ENCODE results near the gene RETREG3.
"Not testable (repeated sequence)": the region's sequence is repeated elsewhere in the genome, so short reads cannot be mapped to it uniquely, and the experiment has no call there.

RETREG3 gene

GRCh38 chr17:42553161-42553818 is 55.9 kb downstream of the RETREG3 start:
- H3K36me3 Mint-ChIP-seq = no peaks in the 10 kb centered on the region
- H3K9me3 Mint-ChIP-seq = no peaks in the 10 kb centered on the region
- H3K4me3 Mint-ChIP-seq = peak overlapping the region; percentile 89
- H3K27ac Mint-ChIP-seq = peak overlapping the region; percentile 70
- H3K4me1 Mint-ChIP-seq = peaks cover 24% of the 10 kb centered on the region
- H3K27me3 Mint-ChIP-seq = no peaks in the 10 kb centered on the region

- Mint-ChIP-seq H3K4me3 (peak within 1 kb of the TSS; percentile 89), H3K4me1 (peaks cover 24% of the 10 kb centered on the region), H3K27ac (peak within 1 kb of the TSS; percentile 70)
- H3K36me3 Mint-ChIP-seq, H3K27me3 Mint-ChIP-seq, H3K9me3 Mint-ChIP-seq: not testable (repeated sequence)
Measured at GRCh38 chr17:42552736-42553135, 56.4 kb downstream of the RETREG3 start, which contains the start of gene HSD17B1. Gene HSD17B1 (plus strand): TSS chr17:42552923. CDS start chr17:42552934, 11 bp downstream.

DNA sequence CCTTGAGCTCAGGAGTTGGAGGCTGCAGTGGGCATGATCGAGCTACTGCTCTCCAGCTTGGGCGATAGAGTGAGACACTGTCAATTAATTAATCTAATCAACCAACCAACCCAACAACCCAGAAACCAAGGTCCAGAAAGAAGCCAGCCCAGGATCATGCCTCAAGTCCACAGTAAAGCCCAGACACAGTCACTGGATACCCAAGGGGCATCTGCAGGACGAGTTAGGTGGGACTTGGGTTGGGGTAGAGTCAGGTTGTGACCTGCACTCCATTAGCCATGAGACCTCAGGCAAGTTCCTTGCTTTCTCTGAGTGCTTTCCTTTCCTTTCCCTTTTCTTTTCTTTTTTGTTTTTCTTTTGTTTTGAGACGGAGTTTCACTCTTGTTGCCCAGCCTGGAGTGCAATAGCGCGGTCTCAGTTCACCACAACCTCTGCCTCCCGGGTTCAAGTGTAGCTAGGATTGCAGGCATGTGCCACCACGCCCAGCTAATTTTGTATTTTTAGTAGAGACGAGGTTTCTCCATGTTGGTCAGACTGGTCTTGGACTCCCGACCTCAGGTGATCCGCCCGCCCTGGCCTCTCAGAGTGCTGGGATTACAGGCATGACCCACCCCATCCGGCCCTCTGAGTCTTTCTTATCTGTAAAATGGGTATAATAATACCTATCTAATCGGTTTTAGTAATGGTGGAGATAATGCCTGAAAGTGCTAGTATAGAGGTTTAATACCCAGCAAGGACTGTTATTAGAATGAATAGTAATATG is 60.0 kb downstream of the RETREG3 start:
- Mint-ChIP-seq H3K4me3 (peak overlapping the region; percentile 49), H3K4me1 (peaks cover 9% of the 10 kb centered on the region), H3K9me3 (no peaks in the 10 kb centered on the region), H3K27me3 (no peaks in the 10 kb centered on the region), H3K27ac (no peak overlapping the region), H3K36me3 (no peaks in the 10 kb centered on the region)

GRCh38 chr17:42548070-42548837 is 60.9 kb downstream of the RETREG3 start:
- no peaks in the 10 kb centered on the region for H3K36me3 Mint-ChIP-seq
- no peaks in the 10 kb centered on the region for H3K9me3 Mint-ChIP-seq
- H3K27ac Mint-ChIP-seq = no peak overlapping the region
- H3K4me3 Mint-ChIP-seq = peak overlapping the region; percentile 52
- peaks cover 9% of the 10 kb centered on the region for H3K4me1 Mint-ChIP-seq
- H3K27me3 Mint-ChIP-seq = no peaks in the 10 kb centered on the region

DNA sequence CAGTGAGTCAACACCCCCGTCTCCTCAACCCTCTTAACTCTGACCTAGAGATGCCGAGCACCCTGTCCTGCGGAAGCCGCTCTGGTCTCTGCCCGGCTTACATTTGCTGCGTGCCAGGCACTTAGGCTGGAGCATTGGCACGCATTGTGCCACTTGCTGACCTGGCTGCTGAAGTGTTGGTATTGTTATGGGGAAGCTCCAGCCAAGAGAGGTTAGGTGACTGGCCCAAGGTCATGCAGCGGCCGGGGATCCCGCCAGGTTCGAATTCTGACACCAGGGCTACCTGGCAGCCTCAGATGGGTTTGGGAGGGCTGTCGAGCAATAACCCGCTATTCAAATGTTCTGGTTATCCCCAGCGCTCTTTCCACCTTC is 61.5 kb downstream of the RETREG3 start:
- Mint-ChIP-seq H3K4me3 (no peak overlapping the region), H3K27ac (no peak overlapping the region), H3K4me1 (peaks cover 9% of the 10 kb centered on the region), H3K27me3 (no peaks in the 10 kb centered on the region), H3K36me3 (no peaks in the 10 kb centered on the region), H3K9me3 (no peaks in the 10 kb centered on the region)

GRCh38 chr17:42547001-42547461 is 62.1 kb downstream of the RETREG3 start:
- H3K9me3 Mint-ChIP-seq = no peaks in the 10 kb centered on the region
- no peak overlapping the region for H3K27ac Mint-ChIP-seq
- H3K36me3 Mint-ChIP-seq = no peaks in the 10 kb centered on the region
- H3K27me3 Mint-ChIP-seq = no peaks in the 10 kb centered on the region
- H3K4me1 Mint-ChIP-seq = peaks cover 9% of the 10 kb centered on the region
- no peak overlapping the region for H3K4me3 Mint-ChIP-seq

GRCh38 chr17:42545755-42546505 is 63.2 kb downstream of the RETREG3 start:
- H3K36me3 Mint-ChIP-seq, H3K27ac Mint-ChIP-seq, H3K9me3 Mint-ChIP-seq, H3K4me3 Mint-ChIP-seq, H3K27me3 Mint-ChIP-seq: not testable (repeated sequence)
- H3K4me1 Mint-ChIP-seq = peaks cover 15% of the 10 kb centered on the region

DNA sequence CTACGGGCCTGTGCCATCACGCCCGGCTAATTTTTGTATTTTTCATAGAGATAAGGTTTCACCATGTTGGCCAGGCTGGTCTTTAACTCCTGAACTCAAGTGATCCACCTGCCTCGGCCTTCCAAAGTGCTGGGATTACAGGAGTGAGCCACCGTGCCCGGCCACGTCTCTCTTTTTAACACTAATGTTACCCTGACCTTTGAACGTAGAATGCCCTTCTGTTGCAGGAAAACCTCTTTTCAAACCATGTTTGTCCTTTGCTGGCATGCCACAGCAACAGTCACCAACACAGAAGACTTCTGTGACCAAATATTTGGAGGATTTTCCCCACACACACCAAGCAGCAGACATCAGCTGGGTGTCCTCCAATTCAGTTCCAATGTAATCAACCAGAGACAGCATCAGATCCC is 64.3 kb downstream of the RETREG3 start:
- Mint-ChIP-seq H3K27ac (no peak overlapping the region), H3K36me3 (no peaks in the 10 kb centered on the region), H3K27me3 (no peaks in the 10 kb centered on the region), H3K9me3 (no peaks in the 10 kb centered on the region), H3K4me3 (no peak overlapping the region), H3K4me1 (peaks cover 18% of the 10 kb centered on the region)

GRCh38 chr17:42543190-42544079 is 65.7 kb downstream of the RETREG3 start:
- H3K4me1 Mint-ChIP-seq = peaks cover 18% of the 10 kb centered on the region
- no peaks in the 10 kb centered on the region for H3K9me3 Mint-ChIP-seq
- no peak overlapping the region for H3K4me3 Mint-ChIP-seq
- H3K27me3 Mint-ChIP-seq = no peaks in the 10 kb centered on the region
- no peak overlapping the region for H3K27ac Mint-ChIP-seq
- peaks cover 3% of the 10 kb centered on the region for H3K36me3 Mint-ChIP-seq

GRCh38 chr17:42541041-42541833 is 67.9 kb downstream of the RETREG3 start:
- Mint-ChIP-seq H3K4me3 (peak overlapping the region; percentile 62), H3K36me3 (peaks cover 3% of the 10 kb centered on the region), H3K9me3 (no peaks in the 10 kb centered on the region), H3K27ac (peak overlapping the region; percentile 62), H3K27me3 (no peaks in the 10 kb centered on the region), H3K4me1 (peaks cover 31% of the 10 kb centered on the region)

DNA sequence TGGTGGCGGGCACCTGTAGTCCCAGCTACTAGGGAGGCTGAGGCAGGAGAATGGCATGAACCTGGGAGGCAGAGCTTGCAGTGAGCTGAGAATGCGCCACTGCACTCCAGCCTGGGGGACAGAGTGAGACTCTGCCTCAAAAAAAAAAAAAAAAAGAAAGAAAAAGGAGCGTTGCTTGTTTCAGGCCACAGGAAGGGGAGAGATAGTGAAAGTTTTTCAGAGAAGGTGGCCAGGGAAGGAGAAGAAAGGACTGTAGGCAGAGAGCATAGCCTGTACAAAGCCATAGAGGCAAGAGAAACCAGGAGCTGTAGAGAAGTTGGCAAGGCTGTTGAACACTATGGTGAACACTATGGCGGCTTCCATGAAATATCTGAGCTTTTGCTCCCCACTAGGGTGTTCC is 68.6 kb downstream of the RETREG3 start:
- H3K27me3 Mint-ChIP-seq, H3K9me3 Mint-ChIP-seq, H3K4me3 Mint-ChIP-seq, H3K36me3 Mint-ChIP-seq, H3K27ac Mint-ChIP-seq: not testable (repeated sequence)
- peaks cover 35% of the 10 kb centered on the region for H3K4me1 Mint-ChIP-seq

GRCh38 chr17:42538482-42538881 is 70.7 kb downstream of the RETREG3 start:
- no peak overlapping the region for H3K27ac Mint-ChIP-seq
- H3K36me3 Mint-ChIP-seq = peaks cover 3% of the 10 kb centered on the region
- no peaks in the 10 kb centered on the region for H3K9me3 Mint-ChIP-seq
- H3K4me1 Mint-ChIP-seq = peaks cover 41% of the 10 kb centered on the region
- no peak overlapping the region for H3K4me3 Mint-ChIP-seq
- no peaks in the 10 kb centered on the region for H3K27me3 Mint-ChIP-seq

DNA sequence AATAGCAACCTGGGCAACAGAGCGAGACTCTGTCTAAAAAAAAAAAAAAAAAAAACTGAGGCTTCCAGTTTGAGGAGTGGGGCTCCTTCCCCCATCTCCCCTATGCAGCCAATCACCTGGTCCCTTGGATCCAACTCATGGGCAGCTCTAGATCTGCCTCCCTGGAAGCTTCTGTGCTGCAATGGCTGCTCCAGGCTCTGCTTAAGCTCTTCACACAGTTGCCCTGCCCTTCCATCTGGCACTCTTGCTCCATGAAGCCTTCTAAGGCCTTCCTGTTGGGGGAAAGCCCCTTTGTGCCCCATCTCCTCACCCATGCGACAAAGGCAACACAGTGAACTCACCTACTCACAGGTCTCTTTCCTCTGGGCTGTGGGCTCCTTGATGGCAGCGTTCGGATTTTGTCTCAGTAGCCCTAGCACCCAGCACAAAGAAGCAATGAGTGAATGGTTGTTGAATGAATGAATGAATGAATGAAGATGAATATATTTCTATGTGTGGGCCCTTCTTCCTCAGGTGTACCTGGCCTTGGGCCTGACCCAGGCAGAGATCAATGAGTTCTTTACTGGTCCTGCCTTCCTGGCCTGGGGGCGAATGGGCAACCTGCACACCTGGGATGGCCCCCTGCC is 71.2 kb downstream of the RETREG3 start:
- Mint-ChIP-seq H3K27me3 (no peaks in the 10 kb centered on the region), H3K4me1 (peaks cover 43% of the 10 kb centered on the region), H3K27ac (no peak overlapping the region), H3K9me3 (no peaks in the 10 kb centered on the region), H3K4me3 (peak overlapping the region; percentile 72), H3K36me3 (peaks cover 3% of the 10 kb centered on the region)
